A673 (cell line): Measurements from ENCODE around the gene FXYD7. TPM values are rescaled to one million over a fixed set of nuclear protein-coding genes. Genes with fewer than 3 reads are reported as not detected.

ENCODE experiments used
- BruUV-seq: library from RNA; stranded (reverse); fragments of 400-500 nt; replicated peaks from 2 replicates; lab custom pipeline; 2021; lab: Mats Ljungman, UMichigan
- CTCF ChIA-PET: fragments of 300-600 bp; sonication (Branson Sonifier 250); formaldehyde crosslinking; loops from one replicate; lab custom pipeline; 2022; ENCODE audit warnings: antibody characterized with exemption; lab: Charles Lee
- POLR2A ChIA-PET: fragments of 300-600 bp; sonication (Branson Sonifier 250); formaldehyde crosslinking; loops from one replicate; lab custom pipeline; 2022; ENCODE audit warnings: antibody characterized with exemption; ENCODE audit not compliant: low non-redundant PET; lab: Charles Lee
- DNase-seq: peaks from one replicate; pipeline ENCODE4 v3.0.0-alpha.2; 2015; ENCODE audit warnings: low spot score
- H3K27ac ChIP-seq: fragments of 200-600 bp; sonication (generic); 2 replicates; pipeline ENCODE4 v1.5.1; 2016; ENCODE audit warnings: mixed run types, low read depth, mild to moderate bottlenecking, mixed read lengths, antibody characterized with exemption, low read length; ENCODE audit not compliant: poor library complexity, severe bottlenecking
- H3K27me3 ChIP-seq: fragments of 200-600 bp; sonication (generic); replicated peaks from 2 replicates; pipeline ENCODE4 v1.6.1; 2017; ENCODE audit warnings: mixed run types, low read depth, mild to moderate bottlenecking, mixed read lengths, antibody characterized with exemption, low read length; ENCODE audit not compliant: insufficient read depth, poor library complexity
- H3K36me3 ChIP-seq: fragments of 200-600 bp; sonication (generic); 2 replicates; pipeline ENCODE4 v1.6.1; 2016; ENCODE audit warnings: mixed run types, mild to moderate bottlenecking, mixed read lengths, antibody characterized with exemption, low read length; ENCODE audit not compliant: insufficient read depth, poor library complexity, severe bottlenecking
- H3K4me1 ChIP-seq: fragments of 200-600 bp; sonication (generic); 2 replicates; pipeline ENCODE4 v1.6.1; 2017; ENCODE audit warnings: mixed run types, mild to moderate bottlenecking, mixed read lengths, antibody characterized with exemption, low read length; ENCODE audit not compliant: insufficient read depth, poor library complexity, severe bottlenecking
- H3K4me3 ChIP-seq: fragments of 200-600 bp; sonication (generic); 2 replicates; pipeline ENCODE4 v1.5.1; 2016; ENCODE audit warnings: low read depth, mixed run types, mild to moderate bottlenecking, mixed read lengths, low read length; ENCODE audit not compliant: poor library complexity, severe bottlenecking
- H3K9me3 ChIP-seq: fragments of 200-600 bp; sonication (generic); 2 replicates; pipeline ENCODE4 v1.6.1; 2016; ENCODE audit warnings: mixed run types, low read depth, mild to moderate bottlenecking, mixed read lengths, antibody characterized with exemption, low read length; ENCODE audit not compliant: poor library complexity, severe bottlenecking
- CTCF ChIP-seq: fragments of 300-800, 200-600 bp; sonication (generic); conservative IDR thresholded peaks from 2 replicates; pipeline ENCODE4 v1.5.1; 2017; ENCODE audit warnings: low read depth, mild to moderate bottlenecking, antibody characterized with exemption, low read length, moderate library complexity, mixed read lengths
- EZH2 ChIP-seq: fragments of 200-600 bp; sonication (generic); IDR thresholded peaks from 2 replicates; pipeline ENCODE4 v1.6.1; 2017; ENCODE audit warnings: borderline replicate concordance, low read depth, mild to moderate bottlenecking, mixed read lengths, antibody characterized with exemption, low read length; ENCODE audit not compliant: poor library complexity, severe bottlenecking
- intact Hi-C: fragments of 100-400 bp; cut with micrococcal nuclease; formaldehyde crosslinking; loops from one replicate; pipeline ENCODE4 v1.10.0; 2022; ENCODE audit not compliant: unreplicated experiment
- total RNA-seq: library from RNA; stranded (reverse); gene quantifications from 2 replicates; pipeline ENCODE4 v1.2.3, GENCODE V29; 2021

Gene FXYD7
- total RNA-seq, 1 experiment from 2014 or later, result 0.56 TPM

- no peaks in the 10 kb centered on the region for H3K4me1 ChIP-seq
- CTCF ChIA-PET, result no interaction called here
- POLR2A ChIA-PET, result no interaction called here
- intact Hi-C loops, result no loop called here
- no TSS peak for BruUV-seq
- no peaks in the 10 kb centered on the region for H3K36me3 ChIP-seq
- no peak for DNase-seq
- H3K27me3 ChIP-seq, result no peaks in the 10 kb centered on the region
- H3K9me3 ChIP-seq, result no peaks in the 10 kb centered on the region
- TF ChIP-seq CTCF (no peak), EZH2 (no peak)
- no peak overlapping the region for H3K27ac ChIP-seq
- no peak overlapping the region for H3K4me3 ChIP-seq
Measured at GRCh38 chr19:35106291-35106583, 36.8 kb upstream of the FXYD7 start.

DNA sequence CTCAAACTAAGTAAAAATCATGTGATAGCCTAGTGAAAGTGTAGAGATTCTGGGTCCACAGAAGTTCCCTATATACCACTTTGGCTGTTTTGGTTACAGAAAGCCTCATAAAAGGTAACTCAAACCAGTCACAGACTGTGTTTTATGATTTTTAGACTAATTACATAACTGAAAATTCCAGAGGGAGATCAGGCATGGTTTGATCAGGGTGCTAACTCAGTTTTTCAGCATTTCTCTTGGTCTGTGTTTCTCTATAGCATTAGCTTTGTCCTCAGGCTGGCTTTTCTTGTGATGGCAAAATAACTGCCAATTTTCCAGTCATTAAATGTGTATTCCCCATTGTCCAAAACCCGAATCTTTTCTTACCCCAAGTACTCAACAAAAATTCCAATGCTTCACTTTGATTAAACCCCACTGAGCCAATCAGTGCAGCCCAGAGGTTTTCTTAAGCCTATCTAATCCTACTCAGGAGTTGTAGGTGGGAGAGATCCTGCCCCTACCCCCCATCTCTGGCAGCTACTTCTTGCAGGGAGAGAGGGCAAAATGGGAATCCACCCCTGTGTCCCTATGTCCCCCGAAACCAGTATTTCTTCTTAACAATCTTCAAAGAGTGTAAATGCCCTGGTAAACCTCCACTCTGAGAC is 36.0 kb upstream of the FXYD7 start:
- ChIA-PET CTCF (no interaction called here), POLR2A (no interaction called here)
- no peaks in the 10 kb centered on the region for H3K4me1 ChIP-seq
- no peak for DNase-seq
- BruUV-seq, result no TSS peak
- no peaks in the 10 kb centered on the region for H3K9me3 ChIP-seq
- H3K4me3 ChIP-seq, result no peak overlapping the region
- H3K36me3 ChIP-seq, result no peaks in the 10 kb centered on the region
- TF ChIP-seq CTCF, result no peak
- TF ChIP-seq EZH2, result no peak
- H3K27me3 ChIP-seq, result no peaks in the 10 kb centered on the region
- H3K27ac ChIP-seq, result no peak overlapping the region
- intact Hi-C loops, result no loop called here

GRCh38 chr19:35107545-35107944 is 35.5 kb upstream of the FXYD7 start:
- BruUV-seq, result no TSS peak
- POLR2A ChIA-PET, result no interaction called here

More at GRCh38 chr19:35107545-35107944, 35.5 kb upstream of the FXYD7 start:
- DNase-seq, result no peak
- Histone ChIP-seq H3K9me3 (no peaks in the 10 kb centered on the region), H3K4me1 (no peaks in the 10 kb centered on the region), H3K27me3 (no peaks in the 10 kb centered on the region), H3K4me3 (no peak overlapping the region), H3K36me3 (no peaks in the 10 kb centered on the region), H3K27ac (no peak overlapping the region)
- CTCF ChIA-PET, result no interaction called here
- TF ChIP-seq CTCF (no peak), EZH2 (no peak)
- intact Hi-C loops, result no loop called here
